ENCODE results near the gene BAG3. TPM values are rescaled to one million over a fixed set of nuclear protein-coding genes. Genes with fewer than 3 reads are reported as not detected.

Gene BAG3
- total and polyA plus RNA-seq, 7 donors, result 10.8 to 62.4 (median 32.9) TPM

DNA sequence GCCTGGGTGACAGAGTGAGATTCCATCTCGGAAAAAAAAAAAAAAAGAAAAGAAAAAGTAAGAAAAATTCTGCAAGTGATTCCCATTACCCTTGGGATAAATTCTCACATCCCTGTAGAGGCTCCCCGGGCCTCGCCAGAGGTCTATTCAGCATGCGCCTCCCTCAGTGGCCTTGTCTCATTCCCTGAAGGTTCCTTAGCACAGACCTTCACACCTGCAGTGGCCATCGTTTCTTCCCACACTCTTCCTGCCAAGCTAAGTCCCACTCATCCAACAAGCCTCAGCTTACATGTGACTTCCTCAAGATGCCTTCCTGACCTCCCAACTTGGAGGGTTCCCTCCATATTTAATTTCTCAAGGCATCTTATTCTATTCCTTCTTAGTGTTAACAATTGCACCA is 20.9 kb upstream of the BAG3 start:
- no peaks in the 10 kb centered on the region for H3K36me3 ChIP-seq
- H3K27me3 ChIP-seq, result no peaks in the 10 kb centered on the region
- no peaks in the 10 kb centered on the region for H3K9me3 ChIP-seq
- 89 to 90% methylated on average over 5 of the region's 5 CpGs for WGBS, 2 donors
- no peak overlapping the region for H3K27ac ChIP-seq
- H3K4me1 ChIP-seq, result no peaks in the 10 kb centered on the region
- DNase-seq, result no peak
- no peak overlapping the region for H3K4me3 ChIP-seq
- TF ChIP-seq, protein P1, sequence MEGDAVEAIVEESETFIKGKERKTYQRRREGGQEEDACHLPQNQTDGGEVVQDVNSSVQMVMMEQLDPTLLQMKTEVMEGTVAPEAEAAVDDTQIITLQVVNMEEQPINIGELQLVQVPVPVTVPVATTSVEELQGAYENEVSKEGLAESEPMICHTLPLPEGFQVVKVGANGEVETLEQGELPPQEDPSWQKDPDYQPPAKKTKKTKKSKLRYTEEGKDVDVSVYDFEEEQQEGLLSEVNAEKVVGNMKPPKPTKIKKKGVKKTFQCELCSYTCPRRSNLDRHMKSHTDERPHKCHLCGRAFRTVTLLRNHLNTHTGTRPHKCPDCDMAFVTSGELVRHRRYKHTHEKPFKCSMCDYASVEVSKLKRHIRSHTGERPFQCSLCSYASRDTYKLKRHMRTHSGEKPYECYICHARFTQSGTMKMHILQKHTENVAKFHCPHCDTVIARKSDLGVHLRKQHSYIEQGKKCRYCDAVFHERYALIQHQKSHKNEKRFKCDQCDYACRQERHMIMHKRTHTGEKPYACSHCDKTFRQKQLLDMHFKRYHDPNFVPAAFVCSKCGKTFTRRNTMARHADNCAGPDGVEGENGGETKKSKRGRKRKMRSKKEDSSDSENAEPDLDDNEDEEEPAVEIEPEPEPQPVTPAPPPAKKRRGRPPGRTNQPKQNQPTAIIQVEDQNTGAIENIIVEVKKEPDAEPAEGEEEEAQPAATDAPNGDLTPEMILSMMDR (IDR thresholded peaks at IDR 0.05), result no peak
- TF ChIP-seq POLR2A (IDR thresholded peaks at IDR 0.05) (no peak), EP300 (IDR thresholded peaks at IDR 0.05) (no peak), POLR2AphosphoS5 (IDR thresholded peaks at IDR 0.05) (no peak)
- intact Hi-C loops (cut with DNase I), result no loop called here

GRCh38 chr10:119633538-119634218 is 17.5 kb upstream of the BAG3 start:
- 79 to 80% methylated on average over 3 of the region's 3 CpGs for WGBS, 2 donors
- H3K27me3 ChIP-seq, result no peaks in the 10 kb centered on the region
- H3K4me3 ChIP-seq, result no peak overlapping the region
- peak overlapping the region in 1 of 4 donors; percentile 23 for H3K27ac ChIP-seq
- DNase-seq, result no peak
- intact Hi-C loops (cut with DNase I), result no loop called here
- H3K36me3 ChIP-seq, result no peaks in the 10 kb centered on the region
- no peaks in the 10 kb centered on the region for H3K4me1 ChIP-seq
- H3K9me3 ChIP-seq, result no peaks in the 10 kb centered on the region
- no peak for TF ChIP-seq EP300 (IDR thresholded peaks at IDR 0.05)
- no peak for TF ChIP-seq POLR2AphosphoS5 (IDR thresholded peaks at IDR 0.05)
- TF ChIP-seq, protein P1 (IDR thresholded peaks at IDR 0.05), result no peak
- no peak for TF ChIP-seq POLR2A (IDR thresholded peaks at IDR 0.05)

DNA sequence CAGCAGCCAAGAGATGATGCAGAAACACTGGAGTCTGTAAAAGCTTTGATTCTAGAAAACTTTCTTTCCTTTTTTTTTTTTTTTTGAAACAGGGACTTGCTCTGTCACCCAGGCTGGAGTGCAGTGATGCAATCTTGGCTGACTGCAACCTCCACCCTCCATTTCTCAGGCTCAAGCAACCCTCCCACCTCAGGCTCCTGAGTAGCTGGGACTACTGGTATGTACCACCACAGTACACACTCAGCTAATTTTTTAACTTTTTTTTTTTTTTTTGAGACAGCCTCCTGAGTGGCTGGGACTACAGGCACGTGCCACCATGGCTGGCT is 17.0 kb upstream of the BAG3 start:
- Histone ChIP-seq H3K4me1 (no peaks in the 10 kb centered on the region), H3K27me3 (no peaks in the 10 kb centered on the region), H3K27ac (no peak overlapping the region), H3K36me3 (no peaks in the 10 kb centered on the region), H3K4me3 (no peak overlapping the region), H3K9me3 (no peaks in the 10 kb centered on the region)
- TF ChIP-seq POLR2AphosphoS5 (IDR thresholded peaks at IDR 0.05) (no peak), EP300 (IDR thresholded peaks at IDR 0.05) (no peak)
- peak; percentile 75 for DNase-seq
- intact Hi-C loops (cut with DNase I), result no loop called here
- WGBS, 2 donors, result 80 to 85% methylated on average over 1 of the region's 1 CpG

- no peaks in the 10 kb centered on the region for H3K4me1 ChIP-seq
- H3K4me3 ChIP-seq, result no peak overlapping the region
- 73 to 77% methylated on average over 4 of the region's 4 CpGs for WGBS, 2 donors
- H3K27me3 ChIP-seq, result no peaks in the 10 kb centered on the region
- no peak overlapping the region for H3K27ac ChIP-seq
- intact Hi-C loops (cut with DNase I), result no loop called here
- TF ChIP-seq, protein P1 (IDR thresholded peaks at IDR 0.05), result no peak
- TF ChIP-seq POLR2A (IDR thresholded peaks at IDR 0.05), result no peak
- TF ChIP-seq EP300 (IDR thresholded peaks at IDR 0.05), result no peak
- no peak for TF ChIP-seq POLR2AphosphoS5 (IDR thresholded peaks at IDR 0.05)
- no peak for DNase-seq
- H3K9me3 ChIP-seq, result no peaks in the 10 kb centered on the region
- H3K36me3 ChIP-seq, result no peaks in the 10 kb centered on the region
Measured at GRCh38 chr10:119637631-119638030, 13.5 kb upstream of the BAG3 start.

DNA sequence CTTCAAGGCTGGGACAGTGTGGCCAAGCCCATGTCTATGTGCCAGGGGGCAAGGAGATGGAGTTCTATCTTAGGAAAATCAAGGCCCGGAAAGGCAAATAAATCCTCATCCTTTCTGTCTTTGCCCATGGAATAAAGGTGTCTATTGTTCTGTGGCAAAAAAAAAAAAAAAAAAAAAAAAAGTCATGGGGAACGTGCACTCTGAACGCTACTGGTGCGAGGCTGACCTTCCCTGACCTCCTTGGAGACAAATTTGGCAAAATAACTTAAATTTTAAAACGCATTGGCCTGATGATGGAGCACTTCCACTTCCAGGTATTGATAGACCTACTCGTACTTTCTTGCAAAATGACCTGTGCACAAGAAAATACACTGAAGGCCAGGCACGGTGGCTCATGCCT is 12.2 kb upstream of the BAG3 start:
- TF ChIP-seq POLR2AphosphoS5 (IDR thresholded peaks at IDR 0.05) (no peak), POLR2A (IDR thresholded peaks at IDR 0.05) (no peak), EP300 (IDR thresholded peaks at IDR 0.05) (no peak)
- TF ChIP-seq, protein P1 (IDR thresholded peaks at IDR 0.05), result no peak
- intact Hi-C loops (cut with DNase I), result no loop called here
- no peaks in the 10 kb centered on the region for H3K4me1 ChIP-seq
- whole genome bisulfite sequencing, 2 donors, result 71 to 82% methylated on average over 7 of the region's 7 CpGs
- H3K27me3 ChIP-seq, result no peaks in the 10 kb centered on the region
- no peak for DNase-seq
- H3K4me3 ChIP-seq, result no peak overlapping the region
- H3K36me3 ChIP-seq, result no peaks in the 10 kb centered on the region
- H3K9me3 ChIP-seq, result no peaks in the 10 kb centered on the region
- no peak overlapping the region for H3K27ac ChIP-seq
